ENCODE results near the gene AZU1.

DNA sequence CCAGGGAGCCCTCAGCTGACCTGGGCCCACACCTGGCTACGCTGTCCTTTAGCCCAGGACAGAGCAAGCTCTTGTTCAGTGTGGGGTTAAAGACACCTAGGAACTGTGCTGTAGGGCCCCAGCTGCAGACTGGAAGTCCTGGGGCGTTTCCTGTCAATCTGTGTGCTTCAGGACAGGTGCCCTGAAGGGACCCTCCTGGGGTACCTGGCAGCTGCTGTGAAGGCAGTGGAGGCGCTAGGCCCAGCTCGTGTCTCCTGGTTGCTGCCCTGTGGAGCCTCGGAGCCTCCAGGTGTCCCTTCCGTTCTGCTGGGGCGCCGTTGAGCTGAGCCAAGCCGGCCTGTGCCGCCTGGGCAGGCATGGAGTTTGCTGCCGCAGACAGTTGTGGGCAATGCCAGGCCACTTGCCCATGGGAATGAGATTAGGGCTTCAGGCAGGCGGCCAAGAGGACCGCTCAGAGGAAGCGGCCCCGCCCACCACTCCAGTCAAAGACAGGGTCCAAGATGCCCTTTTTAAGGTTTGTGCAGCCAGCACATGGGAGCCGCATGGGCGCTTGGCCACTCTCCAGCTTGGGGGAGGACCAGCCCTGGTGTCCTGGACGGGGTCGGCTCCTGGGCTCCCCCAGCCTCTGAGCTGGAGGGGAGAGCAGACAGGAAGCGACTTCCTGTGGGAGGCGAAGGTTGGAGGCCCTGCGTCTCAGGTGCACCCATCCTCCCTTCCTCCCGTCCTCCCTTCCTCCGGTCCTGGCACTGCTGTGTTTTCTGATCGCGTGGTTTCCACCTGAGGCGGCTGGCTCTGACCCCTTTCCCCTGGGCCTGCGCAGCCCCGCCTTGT lies 26.4 kb upstream of the AZU1 start:
- TF ChIP-seq, protein P1, sequence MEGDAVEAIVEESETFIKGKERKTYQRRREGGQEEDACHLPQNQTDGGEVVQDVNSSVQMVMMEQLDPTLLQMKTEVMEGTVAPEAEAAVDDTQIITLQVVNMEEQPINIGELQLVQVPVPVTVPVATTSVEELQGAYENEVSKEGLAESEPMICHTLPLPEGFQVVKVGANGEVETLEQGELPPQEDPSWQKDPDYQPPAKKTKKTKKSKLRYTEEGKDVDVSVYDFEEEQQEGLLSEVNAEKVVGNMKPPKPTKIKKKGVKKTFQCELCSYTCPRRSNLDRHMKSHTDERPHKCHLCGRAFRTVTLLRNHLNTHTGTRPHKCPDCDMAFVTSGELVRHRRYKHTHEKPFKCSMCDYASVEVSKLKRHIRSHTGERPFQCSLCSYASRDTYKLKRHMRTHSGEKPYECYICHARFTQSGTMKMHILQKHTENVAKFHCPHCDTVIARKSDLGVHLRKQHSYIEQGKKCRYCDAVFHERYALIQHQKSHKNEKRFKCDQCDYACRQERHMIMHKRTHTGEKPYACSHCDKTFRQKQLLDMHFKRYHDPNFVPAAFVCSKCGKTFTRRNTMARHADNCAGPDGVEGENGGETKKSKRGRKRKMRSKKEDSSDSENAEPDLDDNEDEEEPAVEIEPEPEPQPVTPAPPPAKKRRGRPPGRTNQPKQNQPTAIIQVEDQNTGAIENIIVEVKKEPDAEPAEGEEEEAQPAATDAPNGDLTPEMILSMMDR (IDR thresholded peaks at IDR 0.05): no peak
- no peak for TF ChIP-seq POLR2A (IDR thresholded peaks at IDR 0.05)

Data from sigmoid colon (tissue), 3 donors.